ENCODE data around the gene RCOR1. TPM values are rescaled to one million over a fixed set of nuclear protein-coding genes. Genes with fewer than 3 reads are reported as not detected.

The RCOR1 gene
- total RNA-seq: 17.9 and 20.8 TPM in 2 replicates

GRCh38 chr14:102591944-102592762 lies at the start of gene RCOR1:
RCOR1 (plus strand) TSS chr14:102592649; CDS start chr14:102592887, 238 bp downstream.

GRCh38 chr14:102776761-102777710 lies 184.6 kb downstream of the RCOR1 start, which contains the start of gene TRAF3:
TRAF3 (plus strand) TSS chr14:102777449; CDS start chr14:102870202, 92,753 bp downstream.

Small RNAs within 50 kb of the gene (small RNA-seq; reads per million reads assigned to genes)
- gene RF00019 (ENCODE audit: low replicate concordance) (not detected), gene RN7SL546P (ENCODE audit: low replicate concordance) (not detected)

Other genes starting within 250 kb of the RCOR1 start
- 41.8 and 58.8 TPM in 2 replicates for gene CINP, start 229.8 kb upstream of the RCOR1 start, total RNA-seq
- 16.6 and 21.5 TPM in 2 replicates for gene TECPR2, start 229.7 kb upstream of the RCOR1 start, total RNA-seq
- 12.0 and 34.5 TPM in 2 replicates for gene ANKRD9, start 82.9 kb upstream of the RCOR1 start, total RNA-seq
- gene TRAF3, start 184.8 kb downstream of the RCOR1 start, total RNA-seq: 29.5 and 37.4 TPM in 2 replicates

Measured in placental pericyte (primary cell).